GM21367 (cell line): ENCODE data around the gene SNTG2.
A peak's percentile ranks its signal among the peaks of the same experiment; 100 is the strongest.
"Not testable (repeated sequence)": the region's sequence is repeated elsewhere in the genome, so short reads cannot be mapped to it uniquely, and the experiment has no call there.

Experiments
- ATAC-seq: cut with Tn5 transposase; IDR thresholded peaks from one replicate; pipeline ENCODE4 v1.9.1; 2021; ENCODE audit not compliant: unreplicated experiment

Gene SNTG2

DNA sequence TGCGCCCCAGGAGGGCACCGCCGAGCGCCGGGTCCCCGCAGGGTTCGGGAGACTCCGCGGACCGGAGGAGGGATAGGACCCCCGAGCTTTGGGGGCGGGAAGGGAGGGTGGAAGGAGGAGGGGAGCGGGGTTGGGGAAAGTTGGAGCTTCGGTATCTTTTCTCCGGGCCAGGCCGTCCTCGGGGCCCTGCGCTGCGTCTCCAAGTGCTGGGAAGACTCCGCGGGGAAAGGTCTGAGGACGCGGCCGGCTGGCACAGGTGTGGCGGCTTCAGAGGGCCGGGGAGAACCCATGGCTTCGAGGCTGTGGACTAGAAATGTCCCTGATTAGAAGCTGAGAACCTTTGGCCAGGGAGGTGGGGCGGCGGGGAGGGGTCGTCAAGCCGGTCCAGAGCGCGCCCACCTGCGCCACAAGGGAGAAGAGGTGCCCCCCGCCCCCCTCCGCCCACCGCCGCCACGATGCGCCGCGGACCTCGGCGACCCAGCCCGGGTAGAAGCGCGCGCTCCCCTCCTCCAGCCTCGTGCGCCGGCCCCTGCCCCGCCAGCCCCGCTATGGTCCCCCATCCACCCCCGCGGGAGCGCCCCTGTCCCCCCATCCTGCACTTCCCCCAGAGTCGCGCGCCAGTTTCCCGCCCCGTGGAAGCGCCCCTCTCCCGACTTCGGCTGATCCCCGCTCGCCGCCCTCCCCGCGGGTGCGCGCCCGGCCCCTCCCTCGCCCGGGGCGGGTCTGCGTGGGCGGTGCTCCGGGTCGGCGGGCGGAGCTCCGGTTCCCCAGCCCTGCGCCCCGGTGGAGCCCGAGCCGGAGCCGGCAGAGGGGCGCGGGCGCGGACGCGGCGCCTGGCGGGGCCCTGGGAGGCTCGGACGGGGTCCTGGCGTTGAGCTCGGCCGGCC, at the start of gene SNTG2:
Gene SNTG2, plus strand, starts transcription at position 770 of the 887 bp plus-strand sequence. CDS start 148 bp downstream, outside the sequence.
- ATAC-seq: peak; percentile 25

DNA sequence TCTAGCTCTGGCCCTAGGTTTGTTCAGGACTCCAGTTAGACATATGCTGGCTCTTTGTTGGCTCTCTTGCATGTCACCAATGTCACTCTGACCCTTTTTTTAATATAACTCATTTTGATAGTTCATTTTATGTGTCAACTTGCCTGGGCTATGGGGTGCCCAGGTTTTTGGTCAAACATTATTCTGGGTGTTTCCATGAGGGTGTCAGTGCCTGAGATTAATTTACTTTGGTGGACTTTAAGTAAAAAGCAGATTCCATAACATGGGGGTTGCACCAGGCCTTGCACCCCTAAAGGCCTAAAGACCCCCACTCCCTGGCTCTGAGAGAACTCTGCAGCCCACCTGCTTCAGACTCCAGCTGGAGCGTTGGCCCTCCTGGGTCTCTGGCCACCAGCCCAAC, 48.1 kb upstream of the SNTG2 start:
- no peak for ATAC-seq

DNA sequence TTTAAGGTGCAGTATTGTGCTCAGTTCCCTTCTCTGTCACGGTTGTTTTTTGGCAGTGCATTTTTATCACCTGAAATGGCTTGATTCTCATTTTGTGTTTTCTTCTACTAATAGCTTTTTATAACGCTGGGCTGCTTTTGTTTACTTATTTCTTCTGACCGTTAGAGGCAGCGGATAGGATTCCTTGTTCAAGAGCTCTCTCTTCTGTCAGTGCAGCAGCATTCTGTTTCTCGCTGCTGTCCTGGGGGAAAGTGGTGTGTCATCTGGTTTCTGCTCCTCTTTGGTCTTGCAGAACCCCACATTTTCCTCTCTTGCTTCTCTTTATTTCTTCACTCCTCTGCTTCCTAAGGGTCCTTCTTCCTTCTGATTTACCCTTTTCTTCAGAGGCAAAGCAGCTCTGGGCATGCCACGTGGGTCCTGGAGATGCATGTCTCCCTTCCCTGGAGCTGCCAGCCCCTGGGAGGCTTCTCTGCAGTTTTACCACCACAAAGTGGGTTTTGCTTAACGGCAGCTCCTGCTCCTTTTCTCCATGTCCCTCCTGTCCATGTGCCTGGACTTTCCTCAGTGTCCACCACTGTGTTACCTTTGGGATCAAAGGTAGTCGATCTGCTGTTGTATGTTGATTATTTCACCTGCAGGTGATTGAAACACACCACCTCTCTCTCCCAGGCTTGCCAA, 47.3 kb upstream of the SNTG2 start:
- no peak for ATAC-seq

DNA sequence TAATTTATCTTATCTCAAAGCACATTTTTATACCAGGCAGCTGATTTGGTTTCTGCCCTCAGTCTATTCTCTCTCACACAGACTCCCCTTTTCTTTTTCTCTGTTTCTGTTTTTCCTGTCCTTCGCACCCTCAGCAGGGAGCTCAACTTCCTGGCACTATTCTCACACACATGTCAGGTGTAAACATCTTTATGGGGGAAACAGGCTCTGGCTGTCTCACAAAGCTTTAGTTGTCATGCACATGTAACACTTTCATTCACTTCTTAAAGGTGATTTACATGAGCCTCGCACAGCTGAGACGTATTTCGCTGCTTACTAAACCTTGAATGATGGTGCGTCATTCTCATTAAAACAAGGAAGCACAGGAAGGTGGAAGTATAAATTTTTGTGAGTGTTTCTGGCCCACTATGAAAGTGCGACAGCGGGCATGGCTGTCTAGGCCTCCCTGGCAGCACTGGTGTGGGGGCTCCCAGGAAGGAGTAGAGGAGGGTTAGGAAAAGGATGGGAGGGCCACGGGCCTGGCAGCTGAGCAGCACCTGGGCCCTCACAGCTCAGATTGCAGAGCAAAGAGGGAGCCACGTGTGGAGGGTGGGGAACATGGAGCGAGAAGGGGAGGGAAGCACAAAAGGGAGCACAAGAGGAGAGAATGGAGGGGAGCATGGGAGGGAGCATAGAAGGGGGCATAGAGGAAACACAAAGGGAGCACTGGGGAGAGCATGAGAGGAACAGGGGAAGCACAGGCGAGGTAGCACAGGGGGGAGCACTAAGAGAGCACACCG, 46.2 kb upstream of the SNTG2 start:
- ATAC-seq: no peak

DNA sequence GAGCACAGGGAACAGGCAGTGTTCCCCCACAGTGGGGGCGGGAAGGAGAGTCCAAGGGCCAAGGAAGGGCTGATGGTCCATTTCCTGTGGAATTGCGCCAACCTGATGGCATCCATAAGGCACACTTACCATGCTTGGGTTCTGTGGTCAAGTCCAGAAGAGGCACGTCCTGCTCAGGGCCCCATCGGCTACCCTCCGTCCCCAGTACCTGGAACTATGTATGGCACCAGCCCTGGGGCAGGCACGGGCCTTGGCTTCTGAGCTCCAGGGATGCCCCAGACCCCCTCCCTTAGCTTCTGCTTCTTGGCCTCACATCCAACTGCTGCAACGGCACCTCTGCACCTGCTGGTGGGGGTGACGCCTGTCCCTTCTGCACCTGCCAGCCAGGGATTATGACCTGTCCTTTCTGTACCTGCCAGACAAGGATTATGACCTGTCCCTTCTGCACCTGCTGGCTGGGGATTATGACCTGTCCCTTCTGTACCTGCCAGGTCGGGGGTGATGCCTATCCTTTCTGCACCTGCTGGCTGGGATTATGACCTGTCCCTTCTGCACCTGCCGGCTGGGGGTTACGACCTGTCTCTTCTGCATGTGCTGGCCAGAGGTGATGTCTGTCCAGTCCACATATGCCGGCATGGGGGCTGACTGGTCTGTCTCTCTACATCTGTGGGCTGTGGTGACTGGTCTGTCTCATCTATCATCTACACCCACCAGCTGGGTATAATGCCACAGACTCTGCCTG, 45.4 kb upstream of the SNTG2 start:
- no peak for ATAC-seq

DNA sequence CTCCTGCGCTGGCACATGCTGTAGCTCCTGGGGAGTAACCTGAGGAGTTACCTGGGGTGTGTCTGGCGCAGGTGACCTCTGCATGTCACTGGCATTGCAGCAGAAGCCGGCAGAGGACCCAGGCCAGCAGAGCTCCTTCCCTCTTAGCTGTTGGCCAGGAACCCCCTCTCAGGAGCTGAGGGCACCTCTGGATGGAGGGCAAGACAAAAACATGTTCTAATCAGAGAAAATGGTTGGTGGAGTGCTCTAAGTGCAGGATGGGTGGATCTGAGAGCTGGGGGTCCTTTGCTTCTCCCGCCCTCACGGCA, 44.9 kb upstream of the SNTG2 start:
- ATAC-seq: no peak

DNA sequence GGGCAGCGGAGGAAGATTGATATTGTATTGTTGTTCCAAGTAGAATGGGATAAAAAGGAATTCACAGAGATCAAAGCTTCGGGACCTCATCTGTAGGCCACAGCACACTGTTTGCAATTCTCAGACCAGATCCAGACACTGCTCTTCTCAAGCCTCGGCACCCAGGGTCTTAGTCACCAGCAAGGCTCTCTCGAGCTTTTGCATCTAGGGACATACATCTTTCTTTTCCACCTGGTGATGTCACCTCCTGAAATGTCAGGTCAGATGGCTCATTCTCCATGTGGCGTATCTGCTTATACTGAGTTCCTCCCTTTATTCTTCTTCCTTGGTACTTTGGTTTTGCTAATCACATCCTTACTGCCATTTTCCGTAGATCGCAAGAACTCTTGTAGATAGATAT, 42.9 kb upstream of the SNTG2 start:
- ATAC-seq: no peak

DNA sequence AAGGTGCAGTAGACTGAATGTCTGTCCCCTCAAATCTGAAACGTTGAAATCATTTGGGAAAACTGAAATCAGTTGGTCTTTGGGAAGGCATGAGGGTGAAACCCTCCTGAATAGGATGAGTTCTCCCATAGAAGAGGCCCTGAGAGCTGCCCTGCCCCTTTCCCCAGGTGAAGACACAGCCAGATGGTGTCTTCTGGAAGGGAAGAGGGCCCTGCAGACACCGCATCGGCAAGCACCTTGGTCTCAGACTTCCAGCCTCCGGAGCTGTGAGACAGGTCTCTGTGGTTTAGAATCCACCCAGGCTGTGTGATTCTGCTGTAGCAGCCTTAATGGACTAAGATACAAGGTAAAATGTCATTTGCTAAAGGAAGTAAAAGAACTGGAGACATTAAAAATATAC, 42.1 kb upstream of the SNTG2 start:
- ATAC-seq: no peak

DNA sequence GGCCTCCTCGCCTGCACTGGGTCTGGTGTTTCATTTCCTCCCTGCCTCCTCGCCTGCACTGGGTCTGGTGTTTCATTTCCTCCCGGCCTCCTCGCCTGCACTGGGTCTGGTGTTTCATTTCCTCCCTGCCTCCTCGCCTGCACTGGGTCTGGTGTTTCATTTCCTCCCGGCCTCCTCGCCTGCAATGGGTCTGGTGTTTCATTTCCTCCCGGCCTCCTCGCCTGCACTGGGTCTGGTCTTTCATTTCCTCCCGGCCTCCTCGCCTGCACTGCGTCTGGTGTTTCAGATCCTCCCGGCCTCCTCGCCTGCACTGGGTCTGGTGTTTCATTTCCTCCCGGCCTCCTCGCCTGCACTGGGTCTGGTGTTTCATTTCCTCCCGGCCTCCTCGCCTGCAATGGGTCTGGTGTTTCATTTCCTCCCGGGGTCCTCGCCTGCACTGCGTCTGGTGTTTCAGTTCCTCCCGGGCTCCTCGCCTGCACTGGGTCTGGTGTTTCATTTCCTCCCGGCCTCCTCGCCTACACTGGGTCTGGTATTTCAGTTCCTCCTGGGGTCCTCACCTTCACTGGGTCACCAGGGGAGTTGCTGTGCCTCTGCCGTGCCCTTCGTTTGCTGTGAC, 40.8 kb upstream of the SNTG2 start:
- ATAC-seq: not testable (repeated sequence)

DNA sequence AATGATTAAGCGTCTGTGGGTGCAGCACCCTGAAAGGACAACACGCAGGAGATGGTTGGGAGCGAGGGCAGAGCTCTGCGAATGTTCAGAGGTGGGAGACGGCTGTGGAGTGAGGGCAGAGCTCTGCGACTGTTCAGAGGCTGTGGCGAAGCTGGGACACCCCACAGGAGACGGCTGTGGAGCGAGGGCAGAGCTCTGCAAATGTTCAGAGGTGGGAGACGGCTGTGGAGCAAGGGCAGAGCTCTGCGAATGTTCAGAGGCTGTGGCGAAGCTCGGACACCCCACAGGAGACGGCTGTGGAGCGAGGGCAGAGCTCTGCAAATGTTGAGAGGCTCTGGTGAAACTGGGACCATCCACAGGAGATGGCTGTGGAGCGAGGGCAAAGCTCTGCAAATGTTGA, 40.0 kb upstream of the SNTG2 start:
- ATAC-seq: no peak

DNA sequence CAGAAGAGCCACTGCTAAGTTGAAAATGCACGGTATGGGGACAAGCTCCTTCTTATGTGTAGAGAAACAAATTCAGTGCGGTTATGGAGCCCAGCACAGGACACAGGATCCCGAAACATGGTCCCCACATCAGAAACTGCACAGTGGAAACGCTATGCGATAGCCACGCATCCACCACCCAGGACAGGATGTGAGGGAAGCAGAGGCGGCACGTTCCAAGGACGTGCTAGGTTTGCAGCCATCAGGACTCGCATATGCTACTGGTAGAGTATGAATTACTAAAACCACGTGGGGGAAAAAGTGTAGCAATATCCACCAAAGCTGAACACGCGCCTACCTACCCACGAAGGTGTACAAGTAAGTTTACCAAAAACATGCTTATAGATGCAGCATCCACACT, 34.7 kb upstream of the SNTG2 start:
- no peak for ATAC-seq

DNA sequence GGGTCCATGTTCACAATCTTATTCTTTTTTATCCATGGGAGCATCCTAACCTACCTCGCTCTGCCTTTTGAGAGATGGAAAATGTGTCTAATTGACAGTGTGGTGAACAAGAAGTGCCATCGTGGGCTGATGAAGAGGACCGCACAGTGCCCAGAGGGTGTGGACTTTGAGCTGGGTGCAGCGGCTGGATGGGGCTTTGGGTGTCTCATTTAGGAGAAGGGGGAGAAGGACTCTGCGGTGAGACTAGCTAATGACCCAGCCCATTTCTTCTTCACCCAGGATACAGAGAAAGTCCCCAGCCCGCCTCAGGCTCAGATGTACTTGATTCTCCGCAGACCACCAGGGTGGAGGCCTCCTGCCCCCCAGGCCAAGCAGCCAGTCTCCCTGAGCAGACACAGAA, 33.7 kb upstream of the SNTG2 start:
- ATAC-seq: no peak

DNA sequence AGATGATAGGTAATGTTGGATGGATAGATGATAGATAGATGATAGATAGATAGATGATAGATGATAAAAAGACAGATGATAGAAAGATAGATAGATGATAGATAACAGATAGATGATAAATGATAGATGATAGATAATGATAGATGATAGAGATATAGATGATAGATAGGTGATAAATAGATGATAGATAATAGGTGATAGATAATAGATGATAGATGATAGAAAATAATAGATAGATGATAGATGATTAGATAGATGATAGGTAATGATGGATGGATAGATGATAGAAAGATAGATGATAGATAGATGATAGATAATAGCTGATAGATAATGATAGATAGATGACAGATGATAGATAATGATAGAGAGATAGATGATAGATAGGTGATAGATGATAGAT, 31.0 kb upstream of the SNTG2 start:
- no peak for ATAC-seq

DNA sequence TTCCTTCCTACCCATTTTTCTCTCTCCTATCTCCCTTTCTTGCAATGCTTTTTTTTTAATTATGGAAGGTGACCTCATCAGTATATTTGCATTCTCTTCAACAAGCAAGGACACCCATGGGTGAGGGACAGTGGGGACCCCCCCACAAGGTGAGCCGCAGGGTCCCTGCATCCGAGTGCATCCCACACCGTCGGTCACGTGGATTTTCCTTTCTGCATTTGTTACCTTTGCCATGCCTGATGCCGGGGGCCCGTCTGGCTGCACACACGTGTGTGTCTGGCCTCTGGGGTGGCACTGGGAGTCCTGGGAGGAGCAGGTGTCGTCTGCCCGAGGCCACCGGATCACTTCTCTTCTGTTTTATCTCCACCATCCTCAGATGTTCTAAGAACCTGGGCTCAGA, 30.1 kb upstream of the SNTG2 start:
- no peak for ATAC-seq

DNA sequence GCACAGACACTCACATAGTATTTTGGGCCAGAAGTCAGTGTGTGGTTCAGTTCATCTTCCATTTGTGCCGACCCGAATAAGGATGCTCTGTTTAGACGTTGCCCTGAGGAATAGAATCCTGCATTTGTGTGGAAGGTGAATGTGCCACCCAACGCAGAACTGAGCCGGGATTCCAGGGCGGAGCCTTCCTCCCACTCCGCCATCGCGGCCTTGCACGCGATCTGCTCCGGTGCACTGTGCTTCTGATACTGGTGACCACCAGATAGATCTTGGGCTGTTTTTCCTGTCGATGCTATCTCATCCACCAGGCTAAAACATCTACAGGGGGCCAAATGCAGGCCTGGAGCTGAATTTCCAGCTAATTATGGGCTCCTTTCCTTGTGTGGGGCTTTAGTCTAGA, 29.6 kb upstream of the SNTG2 start:
- ATAC-seq: no peak

DNA sequence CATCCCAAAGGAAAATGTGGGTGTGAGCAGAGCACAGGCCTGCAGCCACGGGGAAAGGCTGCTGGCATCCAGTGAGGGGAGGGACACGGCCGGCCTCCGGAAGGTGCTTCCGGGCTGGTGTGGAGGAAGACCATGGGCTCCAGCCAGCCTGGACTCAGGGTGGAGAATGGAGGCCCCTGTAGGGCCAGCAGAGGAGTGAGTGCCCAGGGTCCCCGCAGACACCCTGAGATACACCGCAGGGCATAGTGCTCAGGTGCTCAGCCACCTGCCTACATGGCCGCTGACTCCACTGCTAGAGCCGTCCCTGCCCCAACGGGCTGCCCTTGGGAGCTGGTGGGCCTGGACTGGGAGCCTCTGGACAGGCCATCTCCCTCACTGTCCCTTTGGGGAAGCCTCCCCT, 28.5 kb upstream of the SNTG2 start:
- ATAC-seq: no peak

DNA sequence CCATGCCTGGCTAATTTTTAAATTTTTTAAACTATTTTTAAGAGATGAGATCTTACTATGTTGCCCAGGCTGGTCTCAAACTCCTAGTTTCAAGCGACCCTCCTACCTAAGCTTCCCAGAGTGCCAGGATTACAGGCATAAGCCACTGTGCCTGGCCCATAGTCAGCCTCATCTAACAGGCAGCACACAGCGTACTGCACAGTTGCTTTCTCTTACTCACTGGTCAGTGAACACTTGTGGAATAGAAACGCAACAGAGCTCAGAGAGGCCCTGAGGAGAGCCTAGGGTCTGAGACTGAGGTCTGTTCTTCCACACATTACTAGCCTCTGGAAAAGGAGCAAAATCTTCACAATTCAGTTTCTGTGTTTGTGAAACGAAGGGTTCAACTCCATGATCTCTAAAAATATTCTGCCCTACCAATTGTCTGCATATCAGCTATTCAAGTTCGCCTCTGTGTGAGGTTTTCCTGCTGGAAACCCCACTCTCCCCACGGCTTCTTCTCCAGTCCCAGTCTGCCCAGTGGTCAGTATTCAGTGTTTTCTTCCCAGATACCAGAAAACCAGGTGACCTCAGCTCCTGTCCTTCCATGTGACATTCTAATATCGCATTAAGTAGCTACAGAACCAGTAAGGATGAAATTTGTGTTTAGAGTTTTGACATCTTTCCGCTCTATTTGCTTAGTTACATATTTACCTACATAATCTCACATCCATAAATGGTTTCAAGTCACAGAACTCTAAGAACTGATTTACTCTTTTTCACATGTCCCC, 26.6 kb upstream of the SNTG2 start:
- ATAC-seq: no peak

DNA sequence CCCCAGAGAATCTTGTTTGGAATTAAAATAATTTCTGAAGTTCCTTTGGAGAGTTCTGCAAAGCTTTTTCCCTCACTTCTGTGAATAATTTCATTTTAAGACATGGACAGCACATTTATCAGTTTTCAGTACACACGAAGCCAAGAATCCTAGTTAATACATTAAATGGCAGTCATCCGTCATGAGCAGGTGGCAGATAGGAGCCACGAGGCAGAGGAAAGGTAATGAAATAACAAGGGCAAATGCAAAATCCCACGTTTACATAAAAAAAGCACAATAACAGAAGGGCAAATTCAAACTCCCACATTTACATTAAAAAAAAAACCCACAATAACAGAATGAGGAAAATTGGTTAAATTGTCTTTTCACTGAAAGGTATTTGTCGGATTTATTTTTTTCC, 25.9 kb upstream of the SNTG2 start:
- no peak for ATAC-seq

DNA sequence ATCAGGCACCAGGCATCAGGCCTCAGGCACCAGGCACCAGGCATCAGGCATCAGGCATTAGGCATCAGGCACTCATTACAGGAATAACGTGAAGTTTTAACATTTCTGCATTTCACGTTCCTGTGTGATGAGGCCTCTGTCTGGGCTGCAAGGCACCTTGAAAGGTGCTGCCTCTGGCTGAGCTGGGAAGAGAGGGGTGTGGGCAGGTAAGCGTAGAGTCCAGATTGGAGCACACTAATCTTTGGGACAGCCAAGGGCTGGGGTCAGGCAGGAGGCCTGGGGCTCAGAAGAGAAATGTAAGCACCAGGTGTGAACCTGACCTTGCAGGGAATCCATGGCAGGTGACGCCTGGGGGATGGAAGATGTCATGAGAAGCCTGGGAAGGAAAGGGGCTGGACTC, 25.3 kb upstream of the SNTG2 start:
- no peak for ATAC-seq

DNA sequence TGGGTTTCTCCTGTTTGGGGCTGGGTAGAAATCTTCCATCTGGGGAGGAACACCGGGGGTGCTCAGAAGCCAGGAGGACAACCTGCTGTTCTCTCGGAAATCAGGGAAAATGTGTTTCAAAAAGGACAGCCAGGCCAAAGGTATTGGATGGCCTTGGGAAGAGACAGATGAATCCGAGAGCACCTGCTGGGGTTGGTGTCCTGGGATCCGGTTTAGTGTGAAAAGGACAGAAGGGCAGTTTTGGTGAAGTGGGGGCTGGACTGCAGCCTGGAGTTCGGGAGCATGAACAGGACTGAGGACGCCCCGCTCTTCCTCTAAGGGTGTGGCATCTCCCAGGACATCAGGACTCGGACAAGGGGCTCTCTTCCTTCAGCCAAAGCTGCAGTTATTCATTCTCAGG, 24.9 kb upstream of the SNTG2 start:
- ATAC-seq: no peak
